ENCODE data around the gene KCNF1. TPM values are rescaled to one million over a fixed set of nuclear protein-coding genes. Genes with fewer than 3 reads are reported as not detected.

Gene KCNF1
- total RNA-seq, 1 experiment from 2014 or later: 0.52 TPM

GRCh38 chr2:10924859-10925258 lies 13.1 kb downstream of the KCNF1 start:
- ChIA-PET CTCF (interaction anchor here (1.6 kb wide), 1 partner anchor 15 kb away, joined by 5 read pairs; no protein-coding TSS in a partner anchor), POLR2A (no interaction called here), RAD21 (ENCODE audit: low non-redundant PET in 1 of 2, low total read pairs in 2 of 2, uncharacterized antibody in 2 of 2, unreplicated experiment in 2 of 2) (no interaction called here)
- Histone ChIP-seq H2AFZ (ENCODE audit: low read depth, low read length, poor library complexity, severe bottlenecking) (no peak overlapping the region), H3K27ac (ENCODE audit: low read depth, low read length) (no peak overlapping the region), H3K79me2 (ENCODE audit: insufficient read depth, low read length) (no peaks in the 10 kb centered on the region), H4K20me1 (ENCODE audit: insufficient read depth) (no peaks in the 10 kb centered on the region), H3K4me2 (ENCODE audit: low read length) (no peak overlapping the region), H3K4me3 (replicated peaks in 1 of 2; ENCODE audit: low read depth in 1 of 2, low read length in 2 of 2) (no peak overlapping the region), H3K36me3 (ENCODE audit: control insufficient read depth in 1 of 2, insufficient read depth in 2 of 2, low read length in 2 of 2) (no peaks in the 10 kb centered on the region), H3K27me3 (ENCODE audit: insufficient read depth, low read length) (no peaks in the 10 kb centered on the region), H3K9ac (ENCODE audit: low read length) (no peak overlapping the region), H3K9me3 (ENCODE audit: control insufficient read depth in 1 of 2, insufficient read depth in 1 of 2, low read depth in 1 of 2, low read length in 2 of 2) (no peaks in the 10 kb centered on the region), H3K9me2 (ENCODE audit: insufficient read depth) (no peaks in the 10 kb centered on the region), H3K4me1 (ENCODE audit: control insufficient read depth in 1 of 2, insufficient read depth in 2 of 2, low read length in 2 of 2) (no peaks in the 10 kb centered on the region)
- DNase-seq (ENCODE audit: low read depth, low spot score) (no peak), ATAC-seq (no peak)
- no TSS peak for BruUV-seq (replicated peaks)
- TF ChIP-seq CTCF (IDR thresholded peaks at IDR 0.05 in 2 of 3, conservative IDR thresholded peaks at IDR 0.05 in 1 of 3; ENCODE audit: borderline replicate concordance in 1 of 3, insufficient read depth in 1 of 3, low read depth in 2 of 3, low read length in 2 of 3): no peak
- no peak for TF ChIP-seq SRF (IDR thresholded peaks at IDR 0.05; ENCODE audit: low read depth)
- no peak for TF ChIP-seq MAX (IDR thresholded peaks at IDR 0.05)
- TF ChIP-seq TCF7L2 (IDR thresholded peaks at IDR 0.05; ENCODE audit: borderline replicate concordance, extremely low read depth, insufficient read depth, insufficient read length): no peak
- TF ChIP-seq ELF1 (IDR thresholded peaks at IDR 0.05; ENCODE audit: borderline replicate concordance, low read depth): no peak
- TF ChIP-seq SIN3A (IDR thresholded peaks at IDR 0.05; ENCODE audit: low read depth): no peak
- no peak for TF ChIP-seq FOSL1 (IDR thresholded peaks at IDR 0.05; ENCODE audit: low read depth)
- TF ChIP-seq YY1 (IDR thresholded peaks at IDR 0.05; ENCODE audit: extremely low read depth, insufficient replicate concordance, low read depth, low read length): no peak
- no peak for TF ChIP-seq ZNF274 (IDR thresholded peaks at IDR 0.05; ENCODE audit: low read depth, low read length)
- no peak for TF ChIP-seq EZH2 (IDR thresholded peaks at IDR 0.05)
- no peak for TF ChIP-seq JUND (IDR thresholded peaks at IDR 0.05)
- no peak for TF ChIP-seq EZH2phosphoT487 (IDR thresholded peaks at IDR 0.05; ENCODE audit: borderline replicate concordance)
- intact Hi-C loops (cut with micrococcal nuclease): no loop called here

All from HCT116 (cell line).